DMS 273 (cell line): ENCODE results near the gene CSAG2.

Source experiments
- DNase-seq: peaks from one replicate; lab custom pipeline; 2025; ENCODE audit not compliant: unreplicated experiment; lab: John Stamatoyannopoulos, UW

CSAG2 gene

DNA sequence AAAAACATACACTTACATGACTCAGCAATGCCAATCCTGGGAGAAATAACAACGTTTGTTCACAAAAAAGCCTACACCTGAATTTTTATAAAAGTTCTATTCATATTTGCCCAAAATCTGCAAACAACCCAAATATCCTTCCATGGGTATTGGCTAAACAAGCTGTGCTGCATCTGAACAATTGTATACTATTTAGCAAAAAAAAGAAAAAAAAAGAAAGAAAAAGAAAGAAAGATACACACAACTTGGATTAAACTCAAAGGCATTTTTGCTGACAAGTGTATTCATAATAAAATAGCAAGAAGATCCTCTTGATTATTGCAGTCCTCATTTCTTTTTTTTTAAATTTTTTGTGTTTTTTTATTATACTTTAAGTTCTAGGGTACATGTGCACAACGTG, 34.9 kb downstream of the CSAG2 start:
- DNase-seq = no peak

DNA sequence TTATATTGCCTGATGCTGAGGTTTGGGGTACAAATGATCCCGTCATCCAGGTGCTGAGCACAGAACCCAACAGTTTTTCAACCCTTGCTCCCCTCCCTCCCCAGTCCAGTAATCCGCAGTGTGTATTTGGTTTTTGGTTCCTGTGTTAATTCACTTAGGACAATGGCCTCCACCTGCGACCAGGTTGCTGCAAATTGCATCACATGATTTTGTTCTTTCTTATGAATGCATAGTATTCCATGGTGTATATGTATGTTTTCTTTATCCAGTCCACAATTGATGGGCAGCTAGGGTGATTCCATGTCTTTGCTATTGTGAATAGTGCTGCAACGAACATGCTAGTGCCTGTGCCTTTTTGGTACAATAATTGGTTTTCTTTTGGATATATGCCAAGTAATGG, 46.0 kb downstream of the CSAG2 start:
- DNase-seq = no peak

DNA sequence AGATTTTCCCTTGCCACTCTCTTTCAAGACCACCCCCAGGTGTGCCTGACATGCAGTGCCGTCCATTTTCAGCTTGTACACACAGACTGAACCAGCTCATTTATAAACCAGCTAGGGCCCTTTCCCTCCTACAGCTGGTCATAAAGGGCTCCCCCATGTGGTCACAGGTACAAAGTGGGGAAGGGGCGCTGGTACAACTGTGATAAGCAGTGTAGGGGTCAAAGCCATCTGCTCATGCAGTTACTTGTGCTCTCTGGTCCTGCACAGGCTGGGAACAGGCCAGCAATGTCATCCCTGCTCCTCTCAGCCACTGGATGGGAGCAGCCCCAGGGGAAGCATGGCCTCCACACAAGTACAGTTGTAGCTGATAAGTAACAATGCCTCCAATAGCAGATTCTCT, 50.8 kb downstream of the CSAG2 start:
- peak; percentile 24 for DNase-seq
